Motor neuron (in vitro differentiated cells): ENCODE measurements around the gene RNF212. TPM values are rescaled to one million over a fixed set of nuclear protein-coding genes. Genes with fewer than 3 reads are reported as not detected.

Source experiments
- total RNA-seq, 8 experiments: library from RNA; unstranded; fragments of 300-600 nt; gene quantifications; 2 replicates each; pipeline versions ENCODE4 v1.2.3 to v1.2.4, GENCODE V29; 2022

RNF212 gene
- total RNA-seq, 8 experiments from 2014 or later = 0.70 to 9.4 (median 4.8) TPM

Other genes with a start within 250 kb of the RNF212 start
- gene GAK, start 181.2 kb downstream of the RNF212 start, total RNA-seq = 10 to 100 TPM; 26.1 to 94.0 (median 44.6) TPM
- 10 to 100 TPM; 12.0 to 31.3 (median 27.3) TPM for gene TMEM175, start 181.1 kb downstream of the RNF212 start, total RNA-seq
- 10 to 100 TPM in 2 of 8 experiments, 1 to 10 TPM in 6; 2.9 to 11.7 (median 6.7) TPM for gene DGKQ, start 140.0 kb downstream of the RNF212 start, total RNA-seq
- 10 to 100 TPM in 3 of 8 experiments, 1 to 10 TPM in 4, under 1 TPM in 1; 0.88 to 17.4 (median 5.0) TPM for gene IDUA, start 126.5 kb downstream of the RNF212 start, total RNA-seq
- gene SLC26A1, start 120.2 kb downstream of the RNF212 start, total RNA-seq = 1 to 10 TPM in 5 of 8 experiments, under 1 TPM in 3; 0.60 to 6.3 (median 2.0) TPM
- gene FGFRL1, start 101.9 kb downstream of the RNF212 start, total RNA-seq = 10 to 100 TPM in 5 of 8 experiments, 1 to 10 TPM in 3; 5.4 to 42.4 (median 15.0) TPM
- gene SPON2, start 59.0 kb upstream of the RNF212 start, total RNA-seq = 10 to 100 TPM in 2 of 8 experiments, 1 to 10 TPM in 6; 2.0 to 12.6 (median 8.1) TPM
- gene CTBP1, start 135.6 kb upstream of the RNF212 start, total RNA-seq = 100 to 1,000 TPM; 120 to 180 (median 146) TPM
- gene MAEA, start 176.3 kb upstream of the RNF212 start, total RNA-seq = 10 to 100 TPM; 28.5 to 80.7 (median 56.7) TPM
- gene UVSSA, start 233.6 kb upstream of the RNF212 start, total RNA-seq = 10 to 100 TPM in 3 of 8 experiments, 1 to 10 TPM in 5; 4.9 to 41.9 (median 8.1) TPM